Right atrium auricular region (tissue), 2 donors: ENCODE measurements around the gene MOV10. TPM values are rescaled to one million over a fixed set of nuclear protein-coding genes. Genes with fewer than 3 reads are reported as not detected.
A peak's percentile ranks its signal among the peaks of the same experiment; 100 is the strongest.

Experiments
- DNase-seq: peaks from one replicate; pipeline ENCODE4 v3.0.0-alpha.2; 2019; ENCODE audit warnings: low spot score
- H3K27ac ChIP-seq, 2 donors: fragments of 200-600 bp; sonication (generic); 1 replicate in 1 of 2; 2 replicates in 1 of 2; pipeline ENCODE4 v1.5.1; 2016 to 2019
- H3K27me3 ChIP-seq, 2 donors: fragments of 200-600 bp; sonication (generic); one replicate each; pipeline versions ENCODE4 v1.5.1 to v1.6.0; 2017 to 2019
- H3K36me3 ChIP-seq: fragments of 200-600 bp; sonication (generic); one replicate; pipeline ENCODE4 v1.5.1; 2016
- H3K4me1 ChIP-seq, 2 donors: fragments of 200-600 bp; sonication (generic); one replicate each; pipeline versions ENCODE4 v1.5.1 to v1.6.0; 2017 to 2019
- H3K4me3 ChIP-seq, 2 donors: fragments of 200-600 bp; sonication (generic); 1 replicate in 1 of 2; 2 replicates in 1 of 2; pipeline ENCODE4 v1.5.1; 2017 to 2019; ENCODE audit warnings: mild to moderate bottlenecking in 1 of 2, moderate library complexity in 1 of 2
- H3K9me3 ChIP-seq, 2 donors: fragments of 200-600 bp; sonication (generic); one replicate each; pipeline ENCODE4 v1.5.1; 2019
- CTCF ChIP-seq, 2 donors: fragments of 200-600 bp; sonication (generic); IDR thresholded peaks; one replicate each; pipeline ENCODE4 v1.5.1; 2019; ENCODE audit warnings: antibody characterized with exemption in 2 of 2
- total RNA-seq, 2 donors: library from RNA; depleted of rRNA; stranded (reverse); fragments of >200 nt; gene quantifications; one replicate each; pipeline ENCODE4 v1.1.0, GENCODE V29; 2016

The MOV10 gene
- total RNA-seq, 2 donors from 2014 or later: 10.5 to 11.4 TPM

- TF ChIP-seq CTCF (IDR thresholded peaks at IDR 0.05): no peak
- Histone ChIP-seq H3K4me1 (peaks cover 0 to 25% of the 10 kb centered on the region in 2 donors), H3K4me3 (no peak overlapping the region), H3K27me3 (no peaks in the 10 kb centered on the region), H3K27ac (no peak overlapping the region), H3K36me3 (no peaks in the 10 kb centered on the region), H3K9me3 (no peaks in the 10 kb centered on the region)
- DNase-seq: no peak
These were observed 38.3 kb downstream of the MOV10 start for GRCh38 chr1:112712701-112713128.

GRCh38 chr1:112713466-112714312 lies 39.2 kb downstream of the MOV10 start:
- TF ChIP-seq CTCF (IDR thresholded peaks at IDR 0.05): no peak
- H3K27ac ChIP-seq: peak overlapping the region; percentile 75 to 82
- H3K4me1 ChIP-seq: peaks cover 0 to 24% of the 10 kb centered on the region in 2 donors
- H3K4me3 ChIP-seq: peak overlapping the region; percentile 53 to 71
- H3K36me3 ChIP-seq: no peaks in the 10 kb centered on the region
- no peak for DNase-seq
- no peaks in the 10 kb centered on the region for H3K9me3 ChIP-seq
- H3K27me3 ChIP-seq: no peaks in the 10 kb centered on the region

GRCh38 chr1:112714313-112715263 lies 40.1 kb downstream of the MOV10 start:
- no peak for TF ChIP-seq CTCF (IDR thresholded peaks at IDR 0.05)
- H3K36me3 ChIP-seq: no peaks in the 10 kb centered on the region
- peaks cover 0 to 28% of the 10 kb centered on the region in 2 donors for H3K4me1 ChIP-seq
- H3K4me3 ChIP-seq: peak overlapping the region; percentile 53 to 71
- no peaks in the 10 kb centered on the region for H3K9me3 ChIP-seq
- no peak for DNase-seq
- no peaks in the 10 kb centered on the region for H3K27me3 ChIP-seq
- H3K27ac ChIP-seq: peak overlapping the region; percentile 75 to 82

- Histone ChIP-seq H3K9me3 (no peaks in the 10 kb centered on the region), H3K27ac (peak within 1 kb of the TSS; percentile 75 to 82), H3K36me3 (no peaks in the 10 kb centered on the region), H3K4me1 (peaks cover 0 to 28% of the 10 kb centered on the region in 2 donors), H3K27me3 (no peaks in the 10 kb centered on the region), H3K4me3 (peak within 1 kb of the TSS; percentile 53 to 71)
- DNase-seq: peak; percentile 96
- TF ChIP-seq CTCF (IDR thresholded peaks at IDR 0.05): no peak
These were observed 41.0 kb downstream of the MOV10 start, which contains the start of gene PPM1J for GRCh38 chr1:112715264-112716053. TSS of gene PPM1J (minus strand) at chr1:112715332. CDS start at chr1:112715301, 31 bp downstream.

GRCh38 chr1:112716133-112716720 lies 41.8 kb downstream of the MOV10 start:
- Histone ChIP-seq H3K9me3 (no peaks in the 10 kb centered on the region), H3K27me3 (no peaks in the 10 kb centered on the region), H3K27ac (peak overlapping the region; percentile 75 to 82), H3K4me1 (peaks cover 0 to 28% of the 10 kb centered on the region in 2 donors), H3K4me3 (peak overlapping the region; percentile 53 to 71), H3K36me3 (no peaks in the 10 kb centered on the region)
- TF ChIP-seq CTCF (IDR thresholded peaks at IDR 0.05): peak; percentile 86 to 93
- peak; percentile 90 for DNase-seq
